RWPE2 (cell line): ENCODE data around the gene PFDN1.
A peak's percentile ranks its signal among the peaks of the same experiment; 100 is the strongest.

Source experiments
- ATAC-seq: fragments of 200-7000 bp; cut with Tn5 transposase; 3 replicates; pipeline ENCODE4 v1.9.1; 2021; ENCODE audit warnings: low read depth
- DNase-seq: peaks from one replicate; pipeline ENCODE4 v3.0.0-alpha.2; 2020; ENCODE audit warnings: low spot score
- H3K27ac ChIP-seq: fragments of 450-650 bp; 2 replicates; pipeline ENCODE4 v1.5.1; 2017; ENCODE audit warnings: mild to moderate bottlenecking; ENCODE audit not compliant: poor library complexity, severe bottlenecking
- H3K27me3 ChIP-seq: fragments of 250-450 bp; sonication (Bioruptor Pico); 2 replicates; pipeline ENCODE4 v1.5.1; 2021; ENCODE audit warnings: mild to moderate bottlenecking, moderate library complexity; ENCODE audit not compliant: insufficient read depth, poor library complexity, severe bottlenecking
- H3K36me3 ChIP-seq: fragments of 250-450 bp; sonication (Bioruptor Pico); 2 replicates; pipeline ENCODE4 v1.5.1; 2020; ENCODE audit warnings: low read depth, mild to moderate bottlenecking, moderate library complexity
- H3K4me1 ChIP-seq: fragments of 250-450 bp; sonication (Bioruptor Pico); 2 replicates; pipeline ENCODE4 v1.5.1; 2021; ENCODE audit warnings: mild to moderate bottlenecking, moderate library complexity; ENCODE audit not compliant: insufficient read depth, poor library complexity, severe bottlenecking
- H3K4me3 ChIP-seq: fragments of 250-450 bp; sonication (Bioruptor Pico); 2 replicates; pipeline ENCODE4 v1.5.1; 2021; ENCODE audit warnings: mild to moderate bottlenecking, moderate library complexity; ENCODE audit not compliant: severe bottlenecking
- H3K9me3 ChIP-seq: fragments of 250-450 bp; sonication (Bioruptor Pico); 2 replicates; pipeline ENCODE4 v1.5.1; 2021; ENCODE audit warnings: mild to moderate bottlenecking, moderate library complexity; ENCODE audit not compliant: severe bottlenecking
- TF ChIP-seq, protein P1 (sequence below): fragments of 450-650 bp; IDR thresholded peaks from one replicate; pipeline ENCODE4 v1.5.1; 2017; ENCODE audit warnings: mild to moderate bottlenecking, moderate library complexity; ENCODE audit not compliant: poor library complexity, severe bottlenecking

PFDN1 gene

GRCh38 chr5:140311011-140311467 is 8.1 kb upstream of the PFDN1 start:
- TF ChIP-seq, protein P1, sequence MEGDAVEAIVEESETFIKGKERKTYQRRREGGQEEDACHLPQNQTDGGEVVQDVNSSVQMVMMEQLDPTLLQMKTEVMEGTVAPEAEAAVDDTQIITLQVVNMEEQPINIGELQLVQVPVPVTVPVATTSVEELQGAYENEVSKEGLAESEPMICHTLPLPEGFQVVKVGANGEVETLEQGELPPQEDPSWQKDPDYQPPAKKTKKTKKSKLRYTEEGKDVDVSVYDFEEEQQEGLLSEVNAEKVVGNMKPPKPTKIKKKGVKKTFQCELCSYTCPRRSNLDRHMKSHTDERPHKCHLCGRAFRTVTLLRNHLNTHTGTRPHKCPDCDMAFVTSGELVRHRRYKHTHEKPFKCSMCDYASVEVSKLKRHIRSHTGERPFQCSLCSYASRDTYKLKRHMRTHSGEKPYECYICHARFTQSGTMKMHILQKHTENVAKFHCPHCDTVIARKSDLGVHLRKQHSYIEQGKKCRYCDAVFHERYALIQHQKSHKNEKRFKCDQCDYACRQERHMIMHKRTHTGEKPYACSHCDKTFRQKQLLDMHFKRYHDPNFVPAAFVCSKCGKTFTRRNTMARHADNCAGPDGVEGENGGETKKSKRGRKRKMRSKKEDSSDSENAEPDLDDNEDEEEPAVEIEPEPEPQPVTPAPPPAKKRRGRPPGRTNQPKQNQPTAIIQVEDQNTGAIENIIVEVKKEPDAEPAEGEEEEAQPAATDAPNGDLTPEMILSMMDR: no peak
- H3K36me3 ChIP-seq: no peaks in the 10 kb centered on the region
- no peak for DNase-seq
- H3K4me1 ChIP-seq: peaks cover 29% of the 10 kb centered on the region
- H3K9me3 ChIP-seq: no peaks in the 10 kb centered on the region
- H3K27ac ChIP-seq: peak overlapping the region; percentile 65
- no peaks in the 10 kb centered on the region for H3K27me3 ChIP-seq
- no peak overlapping the region for H3K4me3 ChIP-seq
- ATAC-seq: peak; percentile 83

DNA sequence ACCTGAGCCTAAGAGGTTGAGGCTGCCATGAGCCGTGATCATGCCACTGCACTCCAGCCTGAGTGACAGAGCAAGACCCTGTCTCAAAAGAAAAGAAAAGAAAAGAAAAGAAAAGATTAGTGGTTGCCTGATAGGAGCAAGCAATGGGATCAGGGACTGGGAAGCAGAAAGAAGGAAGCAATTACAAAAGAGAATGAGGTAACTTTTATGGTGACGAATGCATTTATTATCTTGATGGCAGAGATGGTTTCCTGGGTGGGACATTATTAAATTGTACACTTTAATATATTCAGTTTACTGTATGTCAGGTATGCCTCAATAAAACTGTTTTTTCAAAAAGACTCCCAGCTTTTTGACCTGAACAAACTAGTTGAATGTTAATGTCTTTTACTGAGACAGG is 7.5 kb upstream of the PFDN1 start:
- Histone ChIP-seq H3K27me3 (no peaks in the 10 kb centered on the region), H3K4me3 (no peak overlapping the region), H3K9me3 (no peaks in the 10 kb centered on the region), H3K36me3 (no peaks in the 10 kb centered on the region), H3K27ac (peak overlapping the region; percentile 65), H3K4me1 (peaks cover 29% of the 10 kb centered on the region)
- TF ChIP-seq, protein P1: no peak
- ATAC-seq (no peak), DNase-seq (no peak)

DNA sequence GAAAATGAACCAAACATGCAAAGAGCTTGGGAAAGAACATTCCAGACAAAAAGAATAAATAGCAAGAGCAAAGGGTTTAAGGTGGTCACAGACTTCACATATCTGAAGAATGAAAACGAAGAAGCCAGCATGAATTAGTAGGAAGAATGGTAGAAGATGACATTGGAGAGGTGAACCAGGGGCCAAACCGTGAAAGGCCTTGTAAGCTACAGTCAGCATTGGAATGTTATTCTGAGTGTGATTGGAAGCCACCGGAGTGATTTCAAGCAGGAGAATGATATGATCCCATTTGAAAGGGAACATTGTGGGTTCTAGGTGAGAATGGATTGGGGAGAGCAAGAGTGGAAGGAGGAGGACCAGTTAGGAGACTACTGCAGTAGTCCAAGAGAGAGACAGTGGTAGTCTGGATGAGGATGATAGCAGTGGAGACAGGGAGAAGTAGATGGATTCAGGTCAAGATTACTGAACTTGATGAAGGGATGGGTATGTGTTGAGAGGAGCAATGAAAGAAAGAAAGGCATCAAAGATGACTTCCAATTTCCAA is 6.9 kb upstream of the PFDN1 start:
- no peaks in the 10 kb centered on the region for H3K36me3 ChIP-seq
- DNase-seq (no peak), ATAC-seq (no peak)
- no peaks in the 10 kb centered on the region for H3K9me3 ChIP-seq
- no peak overlapping the region for H3K27ac ChIP-seq
- H3K4me1 ChIP-seq: peaks cover 29% of the 10 kb centered on the region
- no peaks in the 10 kb centered on the region for H3K27me3 ChIP-seq
- H3K4me3 ChIP-seq: no peak overlapping the region
- TF ChIP-seq, protein P1: no peak

DNA sequence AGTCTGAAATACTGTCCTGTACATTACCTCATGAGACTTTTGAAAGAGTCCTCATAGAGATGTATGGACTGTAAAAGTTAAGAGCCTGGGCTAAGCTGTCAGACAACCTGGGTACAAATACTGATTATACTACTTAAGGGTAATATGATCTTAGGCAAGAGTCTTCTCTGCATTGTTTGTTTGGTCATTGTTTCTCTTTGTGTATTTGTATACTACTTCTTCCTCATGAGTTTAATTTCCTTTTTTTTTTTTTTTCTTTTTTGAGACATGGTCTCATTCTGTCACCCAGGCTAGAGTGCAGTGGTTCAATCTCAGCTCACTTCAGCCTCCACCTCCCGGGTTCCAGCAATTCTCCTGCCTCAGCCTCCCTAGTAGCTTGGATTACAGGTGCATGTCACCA is 2.6 kb upstream of the PFDN1 start:
- Histone ChIP-seq H3K27me3 (no peaks in the 10 kb centered on the region), H3K4me3 (no peak overlapping the region), H3K9me3 (no peaks in the 10 kb centered on the region), H3K27ac (no peak overlapping the region), H3K4me1 (peaks cover 20% of the 10 kb centered on the region), H3K36me3 (peaks cover 10% of the 10 kb centered on the region)
- ATAC-seq (no peak), DNase-seq (no peak)
- TF ChIP-seq, protein P1: no peak

GRCh38 chr5:140303966-140304365 is 1.1 kb upstream of the PFDN1 start:
- Histone ChIP-seq H3K9me3 (no peaks in the 10 kb centered on the region), H3K4me3 (no peak overlapping the region), H3K4me1 (peaks cover 23% of the 10 kb centered on the region), H3K27ac (no peak overlapping the region), H3K36me3 (peaks cover 25% of the 10 kb centered on the region), H3K27me3 (no peaks in the 10 kb centered on the region)
- TF ChIP-seq, protein P1: no peak
- no peak for ATAC-seq
- DNase-seq: no peak
